HL-60 (cell line): Measurements from ENCODE around the gene LRP1B.

Experiments
- DNase-seq, 2 experiments: peaks; one replicate each; pipeline ENCODE4 v3.0.0-alpha.2; 2010 to 2020; ENCODE audit warnings: low read depth in 1 of 2, low spot score in 1 of 2
- H3K27ac ChIP-seq: fragments of 250-450 bp; sonication (Bioruptor Pico); replicated peaks from 2 replicates; pipeline ENCODE4 v1.5.1; 2020; ENCODE audit warnings: mild to moderate bottlenecking, moderate library complexity
- H3K27me3 ChIP-seq: fragments of 250-450 bp; sonication (Bioruptor Pico); 2 replicates; pipeline ENCODE4 v1.5.1; 2021; ENCODE audit warnings: mild to moderate bottlenecking, moderate library complexity; ENCODE audit not compliant: insufficient read depth, poor library complexity, severe bottlenecking
- H3K4me3 ChIP-seq: replicated peaks from 2 replicates; pipeline ENCODE4 v1.5.1; 2011; ENCODE audit warnings: mild to moderate bottlenecking, control low read depth, low read length; ENCODE audit not compliant: insufficient read depth
- GABPA ChIP-seq: IDR thresholded peaks from 2 replicates; pipeline ENCODE4 v1.6.1; 2012; ENCODE audit warnings: low read depth
- POLR2AphosphoS5 ChIP-seq: IDR thresholded peaks from 2 replicates; pipeline ENCODE4 v1.6.1; 2012; ENCODE audit warnings: low read depth
- SPI1 ChIP-seq: IDR thresholded peaks from 2 replicates; pipeline ENCODE4 v1.6.1; 2012; ENCODE audit warnings: low read depth, mild to moderate bottlenecking, borderline replicate concordance
- TF ChIP-seq, protein P1 (sequence below): IDR thresholded peaks from 2 replicates; pipeline ENCODE4 v1.6.1; 2012; ENCODE audit warnings: low read depth; ENCODE audit not compliant: insufficient replicate concordance
- TF ChIP-seq, protein P2 (sequence below): IDR thresholded peaks from one replicate; pipeline ENCODE4 v1.5.1; 2011; ENCODE audit warnings: low read length, control low read depth, inconsistent platforms; ENCODE audit not compliant: insufficient read depth

The LRP1B gene

DNA sequence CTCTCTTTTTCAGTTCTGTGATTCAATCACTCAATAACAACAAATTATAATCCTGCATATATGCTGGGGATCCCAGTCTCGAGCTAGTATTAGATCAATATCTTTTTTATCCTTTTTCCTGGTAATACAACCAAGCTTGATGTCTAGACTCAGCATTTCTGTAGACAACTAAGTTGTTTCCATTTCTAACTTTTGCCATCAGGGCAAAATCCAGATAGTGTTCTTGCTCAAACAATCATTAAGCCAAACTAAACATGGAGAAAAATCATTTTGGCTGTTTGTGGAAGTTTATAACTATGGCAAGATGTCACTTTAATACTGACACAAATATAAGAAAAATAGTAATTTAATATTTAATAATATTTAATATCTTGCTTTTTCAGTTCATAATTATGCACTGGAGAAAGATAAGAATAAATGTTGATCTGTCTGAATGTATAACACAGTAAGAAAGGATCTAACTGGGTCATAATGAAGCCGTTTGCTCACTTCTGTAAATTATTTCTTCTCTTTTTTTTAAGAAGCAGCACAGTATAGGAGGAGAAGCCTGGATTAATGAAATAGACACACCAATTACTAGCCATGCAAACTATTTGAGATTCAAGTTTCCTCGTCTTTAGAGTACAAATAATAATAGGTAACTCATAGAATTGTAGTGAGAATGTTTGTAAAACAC, 979.1 kb downstream of the LRP1B start:
- Histone ChIP-seq H3K27me3 (no peaks in the 10 kb centered on the region), H3K27ac (no peak overlapping the region), H3K4me3 (no peak overlapping the region)
- TF ChIP-seq POLR2AphosphoS5: no peak
- TF ChIP-seq, protein P1, sequence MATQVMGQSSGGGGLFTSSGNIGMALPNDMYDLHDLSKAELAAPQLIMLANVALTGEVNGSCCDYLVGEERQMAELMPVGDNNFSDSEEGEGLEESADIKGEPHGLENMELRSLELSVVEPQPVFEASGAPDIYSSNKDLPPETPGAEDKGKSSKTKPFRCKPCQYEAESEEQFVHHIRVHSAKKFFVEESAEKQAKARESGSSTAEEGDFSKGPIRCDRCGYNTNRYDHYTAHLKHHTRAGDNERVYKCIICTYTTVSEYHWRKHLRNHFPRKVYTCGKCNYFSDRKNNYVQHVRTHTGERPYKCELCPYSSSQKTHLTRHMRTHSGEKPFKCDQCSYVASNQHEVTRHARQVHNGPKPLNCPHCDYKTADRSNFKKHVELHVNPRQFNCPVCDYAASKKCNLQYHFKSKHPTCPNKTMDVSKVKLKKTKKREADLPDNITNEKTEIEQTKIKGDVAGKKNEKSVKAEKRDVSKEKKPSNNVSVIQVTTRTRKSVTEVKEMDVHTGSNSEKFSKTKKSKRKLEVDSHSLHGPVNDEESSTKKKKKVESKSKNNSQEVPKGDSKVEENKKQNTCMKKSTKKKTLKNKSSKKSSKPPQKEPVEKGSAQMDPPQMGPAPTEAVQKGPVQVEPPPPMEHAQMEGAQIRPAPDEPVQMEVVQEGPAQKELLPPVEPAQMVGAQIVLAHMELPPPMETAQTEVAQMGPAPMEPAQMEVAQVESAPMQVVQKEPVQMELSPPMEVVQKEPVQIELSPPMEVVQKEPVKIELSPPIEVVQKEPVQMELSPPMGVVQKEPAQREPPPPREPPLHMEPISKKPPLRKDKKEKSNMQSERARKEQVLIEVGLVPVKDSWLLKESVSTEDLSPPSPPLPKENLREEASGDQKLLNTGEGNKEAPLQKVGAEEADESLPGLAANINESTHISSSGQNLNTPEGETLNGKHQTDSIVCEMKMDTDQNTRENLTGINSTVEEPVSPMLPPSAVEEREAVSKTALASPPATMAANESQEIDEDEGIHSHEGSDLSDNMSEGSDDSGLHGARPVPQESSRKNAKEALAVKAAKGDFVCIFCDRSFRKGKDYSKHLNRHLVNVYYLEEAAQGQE: no peak
- TF ChIP-seq, protein P2, sequence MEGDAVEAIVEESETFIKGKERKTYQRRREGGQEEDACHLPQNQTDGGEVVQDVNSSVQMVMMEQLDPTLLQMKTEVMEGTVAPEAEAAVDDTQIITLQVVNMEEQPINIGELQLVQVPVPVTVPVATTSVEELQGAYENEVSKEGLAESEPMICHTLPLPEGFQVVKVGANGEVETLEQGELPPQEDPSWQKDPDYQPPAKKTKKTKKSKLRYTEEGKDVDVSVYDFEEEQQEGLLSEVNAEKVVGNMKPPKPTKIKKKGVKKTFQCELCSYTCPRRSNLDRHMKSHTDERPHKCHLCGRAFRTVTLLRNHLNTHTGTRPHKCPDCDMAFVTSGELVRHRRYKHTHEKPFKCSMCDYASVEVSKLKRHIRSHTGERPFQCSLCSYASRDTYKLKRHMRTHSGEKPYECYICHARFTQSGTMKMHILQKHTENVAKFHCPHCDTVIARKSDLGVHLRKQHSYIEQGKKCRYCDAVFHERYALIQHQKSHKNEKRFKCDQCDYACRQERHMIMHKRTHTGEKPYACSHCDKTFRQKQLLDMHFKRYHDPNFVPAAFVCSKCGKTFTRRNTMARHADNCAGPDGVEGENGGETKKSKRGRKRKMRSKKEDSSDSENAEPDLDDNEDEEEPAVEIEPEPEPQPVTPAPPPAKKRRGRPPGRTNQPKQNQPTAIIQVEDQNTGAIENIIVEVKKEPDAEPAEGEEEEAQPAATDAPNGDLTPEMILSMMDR: no peak
- TF ChIP-seq GABPA: no peak
- no peak for TF ChIP-seq SPI1
- DNase-seq: no peak

DNA sequence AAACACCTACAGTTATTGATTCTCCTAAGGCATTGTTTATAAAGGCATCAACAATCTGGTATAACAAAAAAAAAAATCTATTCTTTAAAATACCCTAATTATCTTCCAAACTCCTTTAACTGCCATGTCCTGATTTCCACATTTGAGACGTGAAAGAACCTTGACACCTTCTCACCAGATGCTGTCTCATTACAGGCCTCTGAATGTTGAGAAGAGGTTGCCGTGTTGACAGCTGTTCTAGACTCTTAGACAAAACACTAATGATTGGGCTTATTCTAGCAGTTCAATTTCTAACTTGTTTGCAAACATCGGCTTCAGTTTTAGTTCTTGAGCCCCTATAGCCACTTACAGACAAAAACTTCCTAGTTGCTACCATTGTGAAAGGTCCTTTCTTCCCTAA, 988.8 kb downstream of the LRP1B start:
- no peak overlapping the region for H3K27ac ChIP-seq
- DNase-seq: no peak
- no peak overlapping the region for H3K4me3 ChIP-seq
- no peaks in the 10 kb centered on the region for H3K27me3 ChIP-seq
- TF ChIP-seq SPI1: no peak
- TF ChIP-seq, protein P2: no peak
- no peak for TF ChIP-seq GABPA
- TF ChIP-seq, protein P1: no peak
- TF ChIP-seq POLR2AphosphoS5: no peak

DNA sequence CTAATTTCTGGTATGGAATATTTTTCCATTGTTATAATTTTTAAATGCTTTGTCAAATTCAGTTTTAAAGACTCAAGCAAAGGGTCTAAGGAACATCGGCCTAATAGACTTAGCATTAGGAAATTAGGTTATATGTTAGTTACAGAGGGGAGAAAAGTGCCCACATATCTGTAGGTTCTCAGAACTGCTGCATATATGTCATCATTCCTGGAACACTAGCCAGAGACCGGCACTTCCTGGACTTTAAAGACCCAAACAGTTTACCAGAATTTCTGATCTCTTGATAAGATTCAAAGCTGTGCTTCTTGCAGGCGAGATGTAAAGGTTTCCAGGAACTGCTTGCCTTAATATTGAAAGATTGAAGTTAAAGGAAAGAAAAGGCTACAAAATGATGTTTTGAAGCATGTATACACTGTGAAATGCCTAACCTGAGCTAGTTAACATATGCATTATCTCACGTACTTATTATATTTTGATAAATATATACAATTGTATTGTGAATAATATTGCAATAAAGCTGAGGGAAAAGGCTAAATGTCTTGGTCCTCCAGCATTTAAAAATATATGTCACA, 993.6 kb downstream of the LRP1B start:
- no peaks in the 10 kb centered on the region for H3K27me3 ChIP-seq
- no peak for TF ChIP-seq GABPA
- TF ChIP-seq, protein P2: no peak
- no peak for TF ChIP-seq SPI1
- TF ChIP-seq, protein P1: no peak
- no peak for TF ChIP-seq POLR2AphosphoS5
- no peak overlapping the region for H3K4me3 ChIP-seq
- H3K27ac ChIP-seq: no peak overlapping the region
- DNase-seq: no peak
